SK-N-SH (cell line): Measurements from ENCODE around the gene KCNJ13. TPM values are rescaled to one million over a fixed set of nuclear protein-coding genes. Genes with fewer than 3 reads are reported as not detected.

Experiments used
- CTCF ChIA-PET: fragments of 300-600, 350-600 bp; formaldehyde crosslinking; extraction: SDS; loops from one replicate; lab custom pipeline; 2021; lab: Yijun Ruan, JAX
- POLR2A ChIA-PET: fragments of 350-600 bp; sonication (Branson Sonifier 250); formaldehyde crosslinking; extraction: SDS; loops from one replicate; lab custom pipeline; 2020; ENCODE audit warnings: antibody characterized with exemption, inconsistent platforms; lab: Yijun Ruan, JAX
- DNase-seq: peaks from one replicate; pipeline ENCODE4 v3.0.0; 2012
- H2AFZ ChIP-seq: fragments of 200-600 bp; sonication (generic); 2 replicates; pipeline ENCODE4 v1.8.1; 2016; ENCODE audit warnings: antibody characterized with exemption, mild to moderate bottlenecking, low read depth
- H3F3A ChIP-seq: fragments of 200-600 bp; sonication (generic); replicated peaks from 2 replicates; pipeline ENCODE3; 2016; ENCODE audit warnings: antibody characterized with exemption, mild to moderate bottlenecking; ENCODE audit not compliant: insufficient read depth
- H3K27ac ChIP-seq, 2 experiments: fragments of 200-500 bp in 1 of 2; fragments of 200-600 bp in 1 of 2; sonication (Bioruptor generic) in 1 of 2; sonication (generic), shearing (Covaris generic) in 1 of 2; 2 replicates each; pipeline versions ENCODE4 v1.5.1 to v1.6.1; 2014 to 2016; ENCODE audit warnings: low read depth in 2 of 2, inconsistent platforms in 1 of 2, low read length in 1 of 2, mild to moderate bottlenecking in 1 of 2, mixed read lengths in 1 of 2
- H3K27me3 ChIP-seq: fragments of 200-600 bp; sonication (generic), shearing (Covaris generic); 2 replicates; pipeline ENCODE4 v1.6.1; 2016; ENCODE audit warnings: mixed run types; ENCODE audit not compliant: insufficient read depth
- H3K36me3 ChIP-seq, 2 experiments: fragments of 200-500 bp in 1 of 2; fragments of 200-600 bp in 1 of 2; sonication (Bioruptor generic) in 1 of 2; sonication (generic) in 1 of 2; replicated peaks in 1 of 2; 2 replicates each; pipeline versions ENCODE3 to v1.5.1; 2014 to 2016; ENCODE audit warnings: low read length in 1 of 2, mild to moderate bottlenecking in 1 of 2; ENCODE audit not compliant: insufficient read depth in 2 of 2, control insufficient read depth in 1 of 2
- H3K4me1 ChIP-seq, 2 experiments: fragments of 200-500 bp in 1 of 2; fragments of 200-600 bp in 1 of 2; sonication (Bioruptor generic) in 1 of 2; sonication (generic), shearing (Covaris generic) in 1 of 2; 2 replicates each; pipeline versions ENCODE4 v1.5.1 to v1.6.1; 2014 to 2016; ENCODE audit warnings: low read depth in 1 of 2, low read length in 1 of 2, mixed run types in 1 of 2; ENCODE audit not compliant: insufficient read depth in 2 of 2, control insufficient read depth in 1 of 2
- H3K4me2 ChIP-seq: fragments of 200-600 bp; sonication (generic), shearing (Covaris generic); 2 replicates; pipeline ENCODE4 v1.6.1; 2017; ENCODE audit warnings: mixed run types
- H3K4me3 ChIP-seq, 2 experiments: fragments of 200-500 bp in 1 of 2; fragments of 200-600 bp in 1 of 2; sonication (Bioruptor generic) in 1 of 2; sonication (generic), shearing (Covaris generic) in 1 of 2; 2 replicates each; pipeline versions ENCODE4 v1.5.1 to v1.8.1; 2014 to 2016; ENCODE audit warnings: low read depth in 2 of 2, inconsistent platforms in 1 of 2, low read length in 1 of 2, mild to moderate bottlenecking in 1 of 2, mixed read lengths in 1 of 2, moderate library complexity in 1 of 2
- H3K79me2 ChIP-seq: fragments of 200-600 bp; sonication (generic); 2 replicates; pipeline ENCODE4 v1.8.1; 2017; ENCODE audit warnings: mild to moderate bottlenecking; ENCODE audit not compliant: insufficient read depth
- H3K9ac ChIP-seq: fragments of 200-600 bp; sonication (generic); 2 replicates; pipeline ENCODE4 v1.6.1; 2017; ENCODE audit warnings: mixed run types
- H3K9me2 ChIP-seq: fragments of 200-600 bp; sonication (generic); 2 replicates; pipeline ENCODE4 v1.6.1; 2017; ENCODE audit warnings: mixed run types
- H3K9me3 ChIP-seq: fragments of 200-600 bp; sonication (generic); 2 replicates; pipeline ENCODE4 v1.6.1; 2017; ENCODE audit warnings: mixed run types, mild to moderate bottlenecking, moderate library complexity
- H4K20me1 ChIP-seq: fragments of 200-600 bp; sonication (generic); 2 replicates; pipeline ENCODE4 v1.6.1; 2017; ENCODE audit warnings: mild to moderate bottlenecking, mixed run types; ENCODE audit not compliant: insufficient read depth
- CHD2 ChIP-seq: fragments of 150-350 bp; IDR thresholded peaks from 2 replicates; pipeline ENCODE4 v1.6.1; 2018; ENCODE audit warnings: low read length; ENCODE audit not compliant: partially characterized antibody
- ELF1 ChIP-seq: IDR thresholded peaks from 2 replicates; pipeline ENCODE4 v1.4.0; 2012
- EP300 ChIP-seq, 2 experiments: IDR thresholded peaks; 2 replicates each; pipeline versions ENCODE4 v1.4.0 to v1.6.1; 2012; ENCODE audit warnings: borderline replicate concordance in 1 of 2, low read depth in 1 of 2, low read length in 1 of 2
- EZH2phosphoT487 ChIP-seq: fragments of 200-600 bp; sonication (generic); IDR thresholded peaks from 2 replicates; pipeline ENCODE4 v1.6.1; 2017; ENCODE audit warnings: low read depth, mixed run types, mild to moderate bottlenecking, antibody characterized with exemption, moderate library complexity, borderline replicate concordance
- FOXM1 ChIP-seq: IDR thresholded peaks from 2 replicates; pipeline ENCODE4 v1.4.0; 2012; ENCODE audit warnings: low read depth, mild to moderate bottlenecking
- MEF2A ChIP-seq: IDR thresholded peaks from 2 replicates; pipeline ENCODE4 v1.4.0; 2012; ENCODE audit warnings: low read depth, borderline replicate concordance
- POLR2AphosphoS5 ChIP-seq: IDR thresholded peaks from 2 replicates; pipeline ENCODE4 v1.6.1; 2012; ENCODE audit warnings: low read depth, low read length
- RCOR1 ChIP-seq: fragments of 150-350 bp; IDR thresholded peaks from 2 replicates; pipeline ENCODE4 v1.6.1; 2017; ENCODE audit warnings: antibody characterized with exemption, low read length
- SIN3A ChIP-seq: IDR thresholded peaks from 2 replicates; pipeline ENCODE4 v1.6.1; 2012; ENCODE audit warnings: low read depth, mild to moderate bottlenecking, low read length, moderate library complexity, borderline replicate concordance
- TAF1 ChIP-seq: IDR thresholded peaks from 2 replicates; pipeline ENCODE4 v1.6.1; 2012; ENCODE audit warnings: low read depth, mild to moderate bottlenecking, low read length, moderate library complexity, borderline replicate concordance
- TCF12 ChIP-seq: IDR thresholded peaks from 2 replicates; pipeline ENCODE4 v1.4.0; 2012
- YY1 ChIP-seq: IDR thresholded peaks from 2 replicates; pipeline ENCODE4 v1.4.0; 2012; ENCODE audit warnings: low read depth, mild to moderate bottlenecking
- WGBS: methylation state at CpG from one replicate; pipeline ENCODE4 v1.1.6; 2017; ENCODE audit warnings: low lambda C conversion rate; 5-methylcytosine and 5-hydroxymethylcytosine counted together
- polyA plus RNA-seq, 3 experiments: library from polyadenylated mRNA; depleted of rRNA; stranded (reverse); fragments of >200 nt; gene quantifications; 2 replicates each; pipeline ENCODE4 v1.2.3, GENCODE V29; 2012
- TF ChIP-seq, protein P1 (sequence below): fragments of 150-350 bp; IDR thresholded peaks from 2 replicates; pipeline ENCODE4 v1.6.1; 2017; ENCODE audit warnings: antibody characterized with exemption, low read length, low read depth, borderline replicate concordance
- TF ChIP-seq, protein P2 (sequence below): fragments of 200-600 bp; sonication (generic); IDR thresholded peaks from 2 replicates; pipeline ENCODE4 v1.6.1; 2017; ENCODE audit warnings: antibody characterized with exemption, mild to moderate bottlenecking, moderate library complexity
- TF ChIP-seq, protein P3 (sequence below): IDR thresholded peaks from 2 replicates; pipeline ENCODE4 v1.4.0; 2012; ENCODE audit warnings: low read depth
- TF ChIP-seq, protein P4 (sequence below): IDR thresholded peaks from 2 replicates; pipeline ENCODE4 v1.4.0; 2012; ENCODE audit warnings: low read depth, borderline replicate concordance

The KCNJ13 gene
- polyA plus RNA-seq, 1 of the 3 experiments (the other 2 are of a cell fraction): not detected

DNA sequence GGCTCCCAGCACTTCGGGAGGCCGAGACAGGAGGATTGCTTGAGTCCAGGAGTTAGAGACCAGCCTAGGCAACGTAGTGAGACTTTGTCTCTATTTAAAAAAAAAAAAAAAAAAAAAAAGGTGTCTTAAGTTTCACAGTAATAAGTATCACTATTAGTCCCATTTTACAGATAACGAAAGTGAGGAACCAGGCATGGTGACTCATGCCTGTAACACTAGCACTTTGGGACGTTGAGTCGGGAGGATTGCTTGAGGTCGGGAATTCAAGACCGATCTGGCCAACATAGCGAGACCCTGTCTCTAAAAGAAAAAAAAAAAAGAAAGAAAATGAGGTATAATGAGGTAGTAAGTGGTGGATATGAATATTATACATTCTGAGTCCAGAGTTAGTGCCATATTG is 2.5 kb downstream of the KCNJ13 start:
- DNase-seq: no peak
- H3K79me2 ChIP-seq: no peaks in the 10 kb centered on the region
- 95% methylated on average over 9 of the region's 9 CpGs for WGBS
- no peak overlapping the region for H3K4me2 ChIP-seq
- CTCF ChIA-PET: interaction anchor here (2.1 kb wide), 1 partner anchor 280 kb away, joined by 5 read pairs; no protein-coding TSS in a partner anchor
- no peaks in the 10 kb centered on the region for H3K9me2 ChIP-seq
- no peak overlapping the region for H2AFZ ChIP-seq
- no peak overlapping the region for H3K9ac ChIP-seq
- TF ChIP-seq, protein P1, sequence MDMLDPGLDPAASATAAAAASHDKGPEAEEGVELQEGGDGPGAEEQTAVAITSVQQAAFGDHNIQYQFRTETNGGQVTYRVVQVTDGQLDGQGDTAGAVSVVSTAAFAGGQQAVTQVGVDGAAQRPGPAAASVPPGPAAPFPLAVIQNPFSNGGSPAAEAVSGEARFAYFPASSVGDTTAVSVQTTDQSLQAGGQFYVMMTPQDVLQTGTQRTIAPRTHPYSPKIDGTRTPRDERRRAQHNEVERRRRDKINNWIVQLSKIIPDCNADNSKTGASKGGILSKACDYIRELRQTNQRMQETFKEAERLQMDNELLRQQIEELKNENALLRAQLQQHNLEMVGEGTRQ: no peak
- TF ChIP-seq RCOR1: no peak
- no peak for TF ChIP-seq ELF1
- TF ChIP-seq, protein P2, sequence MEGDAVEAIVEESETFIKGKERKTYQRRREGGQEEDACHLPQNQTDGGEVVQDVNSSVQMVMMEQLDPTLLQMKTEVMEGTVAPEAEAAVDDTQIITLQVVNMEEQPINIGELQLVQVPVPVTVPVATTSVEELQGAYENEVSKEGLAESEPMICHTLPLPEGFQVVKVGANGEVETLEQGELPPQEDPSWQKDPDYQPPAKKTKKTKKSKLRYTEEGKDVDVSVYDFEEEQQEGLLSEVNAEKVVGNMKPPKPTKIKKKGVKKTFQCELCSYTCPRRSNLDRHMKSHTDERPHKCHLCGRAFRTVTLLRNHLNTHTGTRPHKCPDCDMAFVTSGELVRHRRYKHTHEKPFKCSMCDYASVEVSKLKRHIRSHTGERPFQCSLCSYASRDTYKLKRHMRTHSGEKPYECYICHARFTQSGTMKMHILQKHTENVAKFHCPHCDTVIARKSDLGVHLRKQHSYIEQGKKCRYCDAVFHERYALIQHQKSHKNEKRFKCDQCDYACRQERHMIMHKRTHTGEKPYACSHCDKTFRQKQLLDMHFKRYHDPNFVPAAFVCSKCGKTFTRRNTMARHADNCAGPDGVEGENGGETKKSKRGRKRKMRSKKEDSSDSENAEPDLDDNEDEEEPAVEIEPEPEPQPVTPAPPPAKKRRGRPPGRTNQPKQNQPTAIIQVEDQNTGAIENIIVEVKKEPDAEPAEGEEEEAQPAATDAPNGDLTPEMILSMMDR: no peak
- TF ChIP-seq TAF1: no peak
- TF ChIP-seq FOXM1: no peak
- no peak for TF ChIP-seq MEF2A
- H3K4me3 ChIP-seq: no peak overlapping the region
- POLR2A ChIA-PET: no interaction called here
- no peaks in the 10 kb centered on the region for H3K4me1 ChIP-seq
- no peak overlapping the region for H3K27ac ChIP-seq
- H3F3A ChIP-seq: no peaks in the 10 kb centered on the region
- peaks cover 44 to 49% of the 10 kb centered on the region in 2 experiments for H3K36me3 ChIP-seq
- no peaks in the 10 kb centered on the region for H3K9me3 ChIP-seq
- H3K27me3 ChIP-seq: no peaks in the 10 kb centered on the region
- no peaks in the 10 kb centered on the region for H4K20me1 ChIP-seq

DNA sequence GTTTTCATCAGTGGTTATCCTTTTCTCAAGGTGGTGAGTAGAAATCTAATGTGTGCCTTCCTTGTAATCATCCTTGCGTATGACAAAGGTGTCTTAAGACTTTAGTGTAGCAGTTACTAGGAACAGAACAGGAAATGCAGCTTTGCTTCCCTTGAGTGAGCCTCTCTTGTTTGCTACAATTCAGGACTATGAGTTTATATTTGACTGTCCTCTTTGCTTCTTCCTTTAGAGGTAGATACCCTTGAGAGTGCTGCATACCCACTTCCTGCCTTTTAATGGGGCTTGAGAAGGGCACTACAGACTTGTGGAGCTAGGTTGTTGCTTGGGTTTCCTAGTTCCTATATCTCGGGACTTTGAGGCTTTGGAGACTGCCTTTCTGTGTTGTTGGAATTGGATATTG is 3.8 kb downstream of the KCNJ13 start:
- Histone ChIP-seq H3K27me3 (no peaks in the 10 kb centered on the region), H3K4me2 (no peak overlapping the region), H3K4me3 (no peak overlapping the region), H3K36me3 (peaks cover 50 to 61% of the 10 kb centered on the region in 2 experiments), H3K27ac (no peak overlapping the region), H4K20me1 (no peaks in the 10 kb centered on the region), H3F3A (no peaks in the 10 kb centered on the region), H3K9me3 (no peaks in the 10 kb centered on the region), H3K9me2 (no peaks in the 10 kb centered on the region), H3K79me2 (no peaks in the 10 kb centered on the region), H3K4me1 (no peaks in the 10 kb centered on the region)
- ChIA-PET POLR2A (no interaction called here), CTCF (interaction anchor here (1.1 to 2.1 kb wide), 2 partner anchors 10 to 281 kb away, joined by 3 to 5 read pairs; no protein-coding TSS in a partner anchor)
- WGBS: 100% methylated on average over 2 of the region's 2 CpGs
- no peak for DNase-seq
- TF ChIP-seq RCOR1 (no peak), EZH2phosphoT487 (no peak), TAF1 (no peak), YY1 (no peak), POLR2AphosphoS5 (no peak), SIN3A (no peak), CHD2 (no peak), EP300 (IDR thresholded peaks at IDR 0.05; ENCODE audit: borderline replicate concordance in 1 of 2, low read depth in 1 of 2, low read length in 1 of 2) (no peak), TCF12 (no peak)
- TF ChIP-seq, protein P3, sequence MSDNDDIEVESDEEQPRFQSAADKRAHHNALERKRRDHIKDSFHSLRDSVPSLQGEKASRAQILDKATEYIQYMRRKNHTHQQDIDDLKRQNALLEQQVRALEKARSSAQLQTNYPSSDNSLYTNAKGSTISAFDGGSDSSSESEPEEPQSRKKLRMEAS: no peak
- TF ChIP-seq, protein P1: no peak
- TF ChIP-seq, protein P4, sequence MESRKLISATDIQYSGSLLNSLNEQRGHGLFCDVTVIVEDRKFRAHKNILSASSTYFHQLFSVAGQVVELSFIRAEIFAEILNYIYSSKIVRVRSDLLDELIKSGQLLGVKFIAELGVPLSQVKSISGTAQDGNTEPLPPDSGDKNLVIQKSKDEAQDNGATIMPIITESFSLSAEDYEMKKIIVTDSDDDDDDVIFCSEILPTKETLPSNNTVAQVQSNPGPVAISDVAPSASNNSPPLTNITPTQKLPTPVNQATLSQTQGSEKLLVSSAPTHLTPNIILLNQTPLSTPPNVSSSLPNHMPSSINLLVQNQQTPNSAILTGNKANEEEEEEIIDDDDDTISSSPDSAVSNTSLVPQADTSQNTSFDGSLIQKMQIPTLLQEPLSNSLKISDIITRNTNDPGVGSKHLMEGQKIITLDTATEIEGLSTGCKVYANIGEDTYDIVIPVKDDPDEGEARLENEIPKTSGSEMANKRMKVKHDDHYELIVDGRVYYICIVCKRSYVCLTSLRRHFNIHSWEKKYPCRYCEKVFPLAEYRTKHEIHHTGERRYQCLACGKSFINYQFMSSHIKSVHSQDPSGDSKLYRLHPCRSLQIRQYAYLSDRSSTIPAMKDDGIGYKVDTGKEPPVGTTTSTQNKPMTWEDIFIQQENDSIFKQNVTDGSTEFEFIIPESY: no peak
- TF ChIP-seq, protein P2: no peak
- TF ChIP-seq, all 33 proteins: peak for 0
- Histone ChIP-seq H2AFZ (no peak overlapping the region), H3K9ac (no peak overlapping the region)
